Thyroid gland (tissue), 4 donors: ENCODE results near the gene PPM1H. TPM values are rescaled to one million over a fixed set of nuclear protein-coding genes. Genes with fewer than 3 reads are reported as not detected.

Experiments
- DNase-seq, 2 donors: peaks; one replicate each; pipeline ENCODE4 v3.0.0-alpha.2; 2019
- H3K27ac ChIP-seq, 3 donors: fragments of 200-600 bp; sonication (generic); 1 replicate in 2 of 3; 2 replicates in 1 of 3; pipeline ENCODE4 v1.5.1; 2016 to 2019; ENCODE audit warnings: mild to moderate bottlenecking in 1 of 3, moderate library complexity in 1 of 3
- H3K27me3 ChIP-seq: fragments of 200-600 bp; sonication (generic); one replicate; pipeline ENCODE4 v1.5.1; 2019
- H3K36me3 ChIP-seq, 2 donors: fragments of 200-600 bp; sonication (generic); one replicate each; pipeline ENCODE4 v1.5.1; 2016 to 2019
- H3K4me1 ChIP-seq, 2 donors: fragments of 200-600 bp; sonication (generic); one replicate each; pipeline ENCODE4 v1.5.1; 2017 to 2019
- H3K4me3 ChIP-seq, 3 donors: fragments of 200-600 bp; sonication (generic); replicated peaks in 1 of 3; 1 replicate in 2 of 3; 2 replicates in 1 of 3; pipeline ENCODE4 v1.5.1; 2016; ENCODE audit warnings: mild to moderate bottlenecking in 1 of 3
- H3K9me3 ChIP-seq: fragments of 200-600 bp; sonication (generic); one replicate; pipeline ENCODE4 v1.5.1; 2017
- POLR2A ChIP-seq, 2 donors: fragments of 450-650 bp; IDR thresholded peaks; one replicate each; pipeline ENCODE4 v1.6.1; 2017; ENCODE audit warnings: antibody characterized with exemption in 2 of 2, mild to moderate bottlenecking in 2 of 2, moderate library complexity in 1 of 2
- WGBS, 2 donors: methylation state at CpG; one replicate each; pipeline ENCODE4 v1.1.5; 2017; 5-methylcytosine and 5-hydroxymethylcytosine counted together
- intact Hi-C: fragments of 100-400 bp; cut with DNase I; formaldehyde crosslinking; loops from one replicate; pipeline ENCODE4 v1.15.1; 2023
- total RNA-seq, 4 donors: library from RNA; depleted of rRNA; stranded (reverse); fragments of >200 nt; gene quantifications; one replicate each; pipeline ENCODE4 v1.2.3, GENCODE V29; 2016
- TF ChIP-seq, protein P1 (sequence below), 6 experiments: fragments of 200-600 bp in 3 of 6; fragments of 450-650 bp in 3 of 6; sonication (generic) in 3 of 6; IDR thresholded peaks; one replicate each; pipeline ENCODE4 v1.5.1; 2016 to 2019; ENCODE audit warnings: antibody characterized with exemption in 6 of 6, mild to moderate bottlenecking in 2 of 6, inconsistent platforms in 1 of 6, moderate library complexity in 1 of 6

PPM1H gene
- total RNA-seq, 4 donors from 2014 or later = 3.9 to 12.7 (median 9.0) TPM

GRCh38 chr12:62658910-62659309 is 276.0 kb downstream of the PPM1H start:
- Histone ChIP-seq H3K4me3 (no peak overlapping the region), H3K36me3 (no peaks in the 10 kb centered on the region), H3K9me3 (no peaks in the 10 kb centered on the region), H3K4me1 (peaks cover 23 to 40% of the 10 kb centered on the region in 2 donors), H3K27ac (no peak overlapping the region), H3K27me3 (no peaks in the 10 kb centered on the region)
- intact Hi-C loops = no loop called here
- WGBS, 2 donors = 86 to 87% methylated on average over 7 of the region's 7 CpGs
- no peak for TF ChIP-seq POLR2A (IDR thresholded peaks at IDR 0.05)
- TF ChIP-seq, protein P1, sequence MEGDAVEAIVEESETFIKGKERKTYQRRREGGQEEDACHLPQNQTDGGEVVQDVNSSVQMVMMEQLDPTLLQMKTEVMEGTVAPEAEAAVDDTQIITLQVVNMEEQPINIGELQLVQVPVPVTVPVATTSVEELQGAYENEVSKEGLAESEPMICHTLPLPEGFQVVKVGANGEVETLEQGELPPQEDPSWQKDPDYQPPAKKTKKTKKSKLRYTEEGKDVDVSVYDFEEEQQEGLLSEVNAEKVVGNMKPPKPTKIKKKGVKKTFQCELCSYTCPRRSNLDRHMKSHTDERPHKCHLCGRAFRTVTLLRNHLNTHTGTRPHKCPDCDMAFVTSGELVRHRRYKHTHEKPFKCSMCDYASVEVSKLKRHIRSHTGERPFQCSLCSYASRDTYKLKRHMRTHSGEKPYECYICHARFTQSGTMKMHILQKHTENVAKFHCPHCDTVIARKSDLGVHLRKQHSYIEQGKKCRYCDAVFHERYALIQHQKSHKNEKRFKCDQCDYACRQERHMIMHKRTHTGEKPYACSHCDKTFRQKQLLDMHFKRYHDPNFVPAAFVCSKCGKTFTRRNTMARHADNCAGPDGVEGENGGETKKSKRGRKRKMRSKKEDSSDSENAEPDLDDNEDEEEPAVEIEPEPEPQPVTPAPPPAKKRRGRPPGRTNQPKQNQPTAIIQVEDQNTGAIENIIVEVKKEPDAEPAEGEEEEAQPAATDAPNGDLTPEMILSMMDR (IDR thresholded peaks at IDR 0.05) = no peak
- no peak for DNase-seq

- Histone ChIP-seq H3K27ac (peak overlapping the region in 1 of 3 donors; percentile 13), H3K36me3 (no peaks in the 10 kb centered on the region), H3K27me3 (no peaks in the 10 kb centered on the region), H3K4me1 (peaks cover 21 to 40% of the 10 kb centered on the region in 2 donors), H3K9me3 (no peaks in the 10 kb centered on the region), H3K4me3 (no peak overlapping the region)
- whole genome bisulfite sequencing, 2 donors = 82 to 92% methylated on average over 1 of the region's 1 CpG
- TF ChIP-seq POLR2A (IDR thresholded peaks at IDR 0.05) = no peak
- TF ChIP-seq, protein P1 (IDR thresholded peaks at IDR 0.05) = no peak
- intact Hi-C loops = no loop called here
- DNase-seq = no peak
Measured at GRCh38 chr12:62657363-62657632, 277.7 kb downstream of the PPM1H start.

GRCh38 chr12:62656591-62657362 is 278.2 kb downstream of the PPM1H start:
- peak in 1 of 2 donors; percentile 37 for DNase-seq
- Histone ChIP-seq H3K36me3 (no peaks in the 10 kb centered on the region), H3K27ac (peak overlapping the region in 1 of 3 donors; percentile 13), H3K27me3 (no peaks in the 10 kb centered on the region), H3K4me1 (peaks cover 16 to 34% of the 10 kb centered on the region in 2 donors), H3K4me3 (no peak overlapping the region), H3K9me3 (no peaks in the 10 kb centered on the region)
- TF ChIP-seq POLR2A (IDR thresholded peaks at IDR 0.05) = no peak
- TF ChIP-seq, protein P1 (IDR thresholded peaks at IDR 0.05) = no peak
- 79 to 81% methylated on average over 5 to 6 of the region's 6 CpGs for WGBS, 2 donors
- intact Hi-C loops = no loop called here

DNA sequence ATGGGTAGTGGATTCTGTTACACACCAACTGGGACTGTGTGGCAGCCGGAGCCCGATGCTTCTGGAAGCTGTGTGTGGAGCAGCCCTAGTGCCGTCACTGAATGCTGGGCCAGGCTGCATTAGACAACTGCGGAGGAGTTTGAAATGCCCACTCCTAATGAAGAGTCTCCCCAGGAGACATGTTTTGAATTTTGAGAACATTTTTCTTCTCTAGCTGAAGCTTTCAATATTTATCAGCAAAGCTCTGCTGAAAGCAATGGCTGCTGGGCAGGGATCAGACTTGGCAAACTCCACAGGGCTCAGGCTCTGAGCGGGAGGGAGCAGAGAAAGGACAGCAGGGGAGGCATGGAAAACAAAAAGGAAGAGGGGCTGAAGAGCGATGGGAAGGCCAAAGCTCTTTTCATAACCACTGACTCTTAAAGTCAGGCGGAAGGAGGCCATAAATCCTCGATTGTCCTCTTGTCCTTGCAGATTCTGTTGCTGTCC is 279.2 kb downstream of the PPM1H start:
- H3K36me3 ChIP-seq = no peaks in the 10 kb centered on the region
- H3K4me1 ChIP-seq = peaks cover 16 to 31% of the 10 kb centered on the region in 2 donors
- WGBS, 2 donors = 85 to 92% methylated on average over 8 of the region's 8 CpGs
- H3K27ac ChIP-seq = no peak overlapping the region
- DNase-seq = no peak
- intact Hi-C loops = no loop called here
- TF ChIP-seq POLR2A (IDR thresholded peaks at IDR 0.05) = no peak
- H3K9me3 ChIP-seq = no peaks in the 10 kb centered on the region
- no peak overlapping the region for H3K4me3 ChIP-seq
- H3K27me3 ChIP-seq = no peaks in the 10 kb centered on the region

GRCh38 chr12:62654326-62655241 is 280.4 kb downstream of the PPM1H start:
- H3K4me3 ChIP-seq = no peak overlapping the region
- 86 to 90% methylated on average over 21 of the region's 21 CpGs for WGBS, 2 donors
- no peaks in the 10 kb centered on the region for H3K36me3 ChIP-seq
- H3K4me1 ChIP-seq = peaks cover 16 to 30% of the 10 kb centered on the region in 2 donors
- TF ChIP-seq POLR2A (IDR thresholded peaks at IDR 0.05) = no peak
- TF ChIP-seq, protein P1 (IDR thresholded peaks at IDR 0.05) = no peak
- intact Hi-C loops = no loop called here
- no peaks in the 10 kb centered on the region for H3K9me3 ChIP-seq
- no peak overlapping the region for H3K27ac ChIP-seq
- no peaks in the 10 kb centered on the region for H3K27me3 ChIP-seq
- DNase-seq = no peak
